Stimulated activated naive CD4-positive, alpha-beta T cell treated with Interleukin-2 at 50 U/mL for 16 hours (primary cell): ENCODE measurements around the gene PDE3A.

Experiments
- DNase-seq: peaks from one replicate; lab custom pipeline; 2025; lab: John Stamatoyannopoulos, UW

Gene PDE3A

DNA sequence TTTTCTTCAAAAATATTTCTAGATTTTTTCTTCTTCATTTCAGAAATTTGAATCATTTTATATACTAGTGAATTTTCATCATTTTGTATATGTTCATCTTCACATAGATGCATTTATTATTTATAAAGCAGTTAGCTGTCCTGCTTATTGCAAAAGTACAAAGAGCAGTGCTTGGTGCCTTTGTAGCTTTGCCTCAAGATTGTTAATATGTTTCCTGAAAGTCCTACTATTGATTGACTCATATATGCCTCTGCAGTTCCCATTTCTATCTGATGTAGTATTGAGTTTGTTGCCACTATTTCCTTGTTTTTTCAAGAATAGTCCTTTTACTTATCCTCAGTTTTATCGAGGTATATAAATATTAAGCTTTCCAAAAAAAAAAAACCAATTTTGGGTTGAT lies 89.7 kb downstream of the PDE3A start:
- DNase-seq = no peak

DNA sequence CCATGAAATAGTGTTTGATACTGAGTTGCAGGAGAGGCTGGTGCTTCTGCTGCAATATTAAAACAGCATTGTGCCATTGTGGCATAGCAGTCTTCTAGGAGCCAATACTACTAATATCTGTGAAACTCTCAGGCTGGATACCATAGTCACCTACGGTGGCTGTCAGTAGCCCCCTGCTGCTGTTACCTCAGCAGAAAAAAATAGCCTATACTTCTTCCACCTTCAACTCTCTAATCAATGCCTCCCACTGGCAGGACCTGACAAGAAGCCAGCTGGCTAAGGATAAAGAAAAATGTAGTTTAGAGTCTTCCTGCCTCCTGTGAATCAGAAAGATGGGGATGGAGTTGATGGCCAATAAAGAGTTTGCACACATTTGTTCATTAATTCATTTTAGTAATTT lies 91.6 kb downstream of the PDE3A start:
- DNase-seq = no peak

DNA sequence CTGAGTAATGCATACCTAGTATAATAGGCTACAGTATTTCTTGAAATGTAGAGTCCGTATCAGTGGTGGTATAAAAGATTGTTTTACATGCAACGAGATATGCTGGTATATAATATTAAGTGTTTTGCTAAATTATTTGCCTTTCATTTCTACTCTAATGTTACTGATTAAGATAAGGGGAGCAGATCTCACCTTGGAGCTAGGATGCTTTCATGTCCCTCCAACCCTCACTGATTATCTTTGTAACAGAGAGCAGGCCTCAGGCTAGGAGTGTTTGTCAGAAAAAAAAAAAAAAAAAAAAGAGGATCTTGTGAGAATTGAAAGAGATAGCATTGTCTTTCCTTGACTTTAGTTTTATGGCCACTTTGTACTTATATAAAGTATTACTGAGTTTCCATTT lies 92.6 kb downstream of the PDE3A start:
- no peak for DNase-seq

GRCh38 chr12:20463913-20464524 lies 95.7 kb downstream of the PDE3A start:
- DNase-seq = no peak

DNA sequence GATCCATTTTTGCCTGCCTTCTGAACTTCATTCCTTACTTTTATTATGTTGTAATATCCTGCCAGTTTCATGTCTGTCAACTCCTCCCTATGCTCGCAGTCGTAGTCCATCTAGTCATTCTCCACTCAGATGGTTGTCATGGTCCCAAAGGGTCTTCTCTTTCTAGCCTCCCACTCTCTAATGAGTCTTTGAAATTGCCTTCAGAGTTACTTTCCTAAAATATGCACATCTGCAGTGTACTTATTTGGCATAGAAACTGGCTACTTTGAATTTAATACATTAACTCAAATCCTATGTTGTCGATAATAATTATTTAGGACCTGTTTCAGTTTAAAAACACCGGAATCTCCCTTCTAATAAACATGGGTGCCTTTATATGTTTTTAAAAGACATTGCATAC lies 101.0 kb downstream of the PDE3A start:
- no peak for DNase-seq

DNA sequence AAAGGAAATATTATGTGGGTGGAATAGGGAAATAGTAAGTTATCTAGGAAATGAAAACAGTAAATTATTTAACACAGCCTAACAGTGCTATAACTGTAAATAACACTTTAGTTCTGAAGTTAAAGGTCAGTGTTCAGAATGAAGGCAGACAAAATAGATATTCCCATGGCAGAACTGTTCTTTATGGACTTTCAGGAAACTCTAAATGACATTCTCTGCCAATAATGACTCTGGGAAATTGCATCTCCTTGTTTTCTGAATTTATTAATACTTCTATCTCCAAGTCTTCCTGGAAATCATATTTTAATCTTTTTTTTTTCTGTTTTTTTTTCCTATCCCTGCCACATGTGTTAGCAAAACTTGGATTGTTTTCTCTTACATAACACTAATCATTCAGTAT lies 101.4 kb downstream of the PDE3A start:
- no peak for DNase-seq

- DNase-seq = no peak
These were observed 103.9 kb downstream of the PDE3A start for GRCh38 chr12:20472102-20472782.

DNA sequence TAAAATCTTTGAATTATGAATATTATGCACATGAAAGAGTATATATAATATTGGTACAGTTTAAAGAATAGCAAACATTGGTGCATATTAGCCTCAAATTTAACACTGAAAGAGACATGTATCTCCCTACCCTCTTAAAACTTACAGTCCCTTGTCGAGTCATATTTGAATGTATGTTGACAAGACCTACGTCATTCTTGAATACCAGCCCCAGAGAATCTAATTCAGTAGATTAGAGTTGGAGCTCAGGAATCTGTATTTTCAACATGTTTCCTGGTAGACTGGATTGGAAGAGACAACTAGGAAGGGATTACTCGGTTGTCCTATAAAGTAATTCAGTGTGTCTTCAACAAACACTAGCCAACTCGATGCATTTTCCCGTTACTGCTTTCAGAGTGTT lies 104.8 kb downstream of the PDE3A start:
- DNase-seq = no peak

DNA sequence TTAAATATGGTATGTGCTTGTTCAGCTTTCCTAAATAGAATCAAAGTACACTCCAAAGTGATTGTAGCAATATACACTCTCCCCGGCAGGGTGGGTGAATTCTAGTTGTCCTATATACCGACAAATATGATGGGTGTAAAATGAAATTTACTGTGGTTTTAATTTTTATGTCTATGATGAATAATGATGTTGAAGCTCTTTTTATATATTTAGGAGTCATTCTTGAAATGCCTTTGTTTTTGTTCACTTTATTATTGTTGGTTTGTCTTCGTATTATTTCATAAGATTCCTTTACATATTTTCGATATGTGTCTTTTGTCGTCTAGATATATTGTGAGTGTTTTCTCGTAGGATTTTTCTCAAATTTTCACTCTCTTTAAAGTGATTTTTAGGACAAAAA lies 105.7 kb downstream of the PDE3A start:
- DNase-seq = no peak

DNA sequence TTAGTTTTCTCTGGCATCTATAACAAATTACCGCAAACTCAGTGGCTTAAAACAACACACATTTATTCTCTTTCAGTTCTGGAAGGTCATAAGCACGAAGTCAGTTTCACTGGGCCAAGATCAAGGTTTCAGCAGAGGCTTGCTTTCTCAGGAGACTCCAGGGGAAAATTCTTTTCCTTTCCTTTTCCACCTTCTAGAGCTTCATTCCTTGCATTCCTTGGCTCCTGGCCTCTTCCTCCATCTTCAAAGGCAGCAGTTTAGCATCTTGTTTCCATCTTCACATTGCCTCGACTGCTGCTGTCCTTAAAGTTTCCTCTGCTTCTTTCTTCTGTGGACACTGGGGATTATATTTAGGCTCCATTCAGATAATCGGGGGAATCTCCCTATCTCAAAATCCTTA lies 106.1 kb downstream of the PDE3A start:
- no peak for DNase-seq

- DNase-seq = no peak
These were observed 107.2 kb downstream of the PDE3A start for GRCh38 chr12:20475542-20475941.

DNA sequence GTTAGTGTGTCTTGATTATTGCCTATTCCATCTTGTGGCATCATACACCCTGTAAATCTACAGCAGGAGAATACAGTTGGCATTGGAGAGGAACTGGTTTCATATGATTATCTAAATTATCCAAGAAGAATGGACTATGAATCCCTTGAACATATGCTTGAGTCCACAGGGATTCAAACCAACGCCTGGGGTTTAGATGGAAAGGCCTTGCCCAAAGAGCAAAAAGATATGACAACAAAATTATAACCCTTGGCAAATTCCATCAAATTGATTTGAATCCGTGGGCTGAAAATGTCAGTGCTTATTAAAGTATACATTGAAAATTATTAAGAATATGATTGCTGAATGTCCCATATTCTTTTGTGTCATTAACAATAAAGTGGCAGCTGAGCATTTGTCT lies 108.2 kb downstream of the PDE3A start:
- DNase-seq = no peak

- no peak for DNase-seq
These were observed 108.9 kb downstream of the PDE3A start for GRCh38 chr12:20477255-20477654.

GRCh38 chr12:20477672-20478071 lies 109.3 kb downstream of the PDE3A start:
- DNase-seq = no peak

GRCh38 chr12:20482491-20483054 lies 114.2 kb downstream of the PDE3A start:
- DNase-seq = no peak

- no peak for DNase-seq
These were observed 115.4 kb downstream of the PDE3A start for GRCh38 chr12:20483776-20484175.

- no peak for DNase-seq
These were observed 117.9 kb downstream of the PDE3A start for GRCh38 chr12:20486233-20486632.

DNA sequence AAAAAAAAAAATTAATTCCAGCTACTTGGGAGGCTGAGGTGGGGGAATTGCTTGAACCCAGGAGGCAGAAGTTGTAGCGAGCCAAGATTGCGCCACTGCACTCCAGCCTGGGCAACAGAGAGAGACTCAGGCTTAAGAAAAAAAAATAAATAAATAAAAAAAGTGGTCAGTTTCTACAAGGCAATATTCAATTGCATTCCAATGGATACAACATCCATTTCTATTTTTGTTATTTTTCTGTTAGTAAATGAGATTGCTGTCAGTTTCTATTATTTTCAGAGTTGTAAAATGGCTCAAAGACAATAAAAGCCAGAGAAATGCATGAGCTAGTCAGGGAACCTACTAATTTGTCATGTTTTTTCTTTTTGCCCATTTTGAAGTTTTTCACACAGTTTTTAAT lies 119.2 kb downstream of the PDE3A start:
- DNase-seq = no peak

GRCh38 chr12:20489645-20490044 lies 121.3 kb downstream of the PDE3A start:
- DNase-seq = no peak

GRCh38 chr12:20490213-20490612 lies 121.9 kb downstream of the PDE3A start:
- DNase-seq = no peak

DNA sequence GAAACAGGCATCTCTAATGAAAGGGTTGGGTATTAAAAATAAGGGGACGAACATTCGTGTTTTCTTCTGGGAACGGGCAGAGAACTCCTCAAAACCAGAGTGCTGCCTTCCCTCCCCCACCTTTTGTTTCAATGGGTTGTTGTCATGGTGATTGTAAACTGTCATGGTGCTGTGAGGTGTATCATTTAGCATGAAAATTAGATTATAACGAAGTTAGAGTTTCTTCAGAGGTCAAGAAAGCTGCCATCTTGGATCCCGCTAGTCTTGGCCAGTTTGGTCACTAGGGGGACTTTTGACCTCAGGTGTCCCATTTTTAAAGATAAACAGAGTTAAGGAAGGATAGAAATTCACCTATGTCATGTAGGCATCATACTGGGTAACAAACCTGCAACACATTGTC lies 123.0 kb downstream of the PDE3A start:
- DNase-seq = no peak

DNA sequence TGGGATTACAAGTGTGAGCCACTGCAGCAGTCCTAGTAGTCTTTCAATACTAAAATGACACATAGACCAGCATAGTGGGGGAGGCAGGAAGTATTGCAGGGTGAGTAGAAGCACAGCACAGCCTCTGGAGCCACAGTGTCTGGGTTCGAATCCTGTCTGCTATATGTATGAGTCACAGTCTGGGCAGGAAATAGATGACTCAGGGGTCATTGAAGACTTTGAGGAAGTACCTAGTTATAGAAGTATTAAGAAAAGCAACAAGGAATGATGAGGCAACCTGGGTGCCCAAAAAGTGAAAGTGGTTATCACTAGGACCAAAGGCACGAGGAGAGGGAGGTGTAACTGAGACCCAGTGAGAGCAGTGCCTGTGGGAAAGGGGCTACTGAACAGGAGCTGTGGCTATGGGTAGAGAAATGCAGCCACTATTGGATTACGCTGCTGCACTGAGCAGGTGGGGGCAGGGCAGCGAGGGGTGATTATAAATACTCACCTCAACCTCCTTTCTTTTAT lies 124.0 kb downstream of the PDE3A start:
- no peak for DNase-seq

- DNase-seq = no peak
These were observed 125.6 kb downstream of the PDE3A start for GRCh38 chr12:20493934-20494333.

- DNase-seq = no peak
These were observed 126.5 kb downstream of the PDE3A start for GRCh38 chr12:20494851-20495250.
